Mammary epithelial cell (primary cell): ENCODE results near the gene PLEKHJ1.

Experiments used
- EZH2 ChIP-seq: IDR thresholded peaks from 2 replicates; pipeline ENCODE4 v1.6.1; 2012; ENCODE audit warnings: low read length, inconsistent platforms, borderline replicate concordance
- TF ChIP-seq, protein P1 (sequence below), 2 donors: IDR thresholded peaks in 1 of 2; conservative IDR thresholded peaks in 1 of 2; 2 replicates each; pipeline ENCODE4 v1.5.1; 2011 to 2012; ENCODE audit warnings: inconsistent platforms in 2 of 2, low read length in 2 of 2, mild to moderate bottlenecking in 2 of 2, control low read depth in 1 of 2, low read depth in 1 of 2; ENCODE audit not compliant: insufficient read depth in 1 of 2; ENCODE audit errors: extremely low read depth in 1 of 2

GRCh38 chr19:2244125-2244411, 7.9 kb upstream of the PLEKHJ1 start:
- TF ChIP-seq, protein P1, sequence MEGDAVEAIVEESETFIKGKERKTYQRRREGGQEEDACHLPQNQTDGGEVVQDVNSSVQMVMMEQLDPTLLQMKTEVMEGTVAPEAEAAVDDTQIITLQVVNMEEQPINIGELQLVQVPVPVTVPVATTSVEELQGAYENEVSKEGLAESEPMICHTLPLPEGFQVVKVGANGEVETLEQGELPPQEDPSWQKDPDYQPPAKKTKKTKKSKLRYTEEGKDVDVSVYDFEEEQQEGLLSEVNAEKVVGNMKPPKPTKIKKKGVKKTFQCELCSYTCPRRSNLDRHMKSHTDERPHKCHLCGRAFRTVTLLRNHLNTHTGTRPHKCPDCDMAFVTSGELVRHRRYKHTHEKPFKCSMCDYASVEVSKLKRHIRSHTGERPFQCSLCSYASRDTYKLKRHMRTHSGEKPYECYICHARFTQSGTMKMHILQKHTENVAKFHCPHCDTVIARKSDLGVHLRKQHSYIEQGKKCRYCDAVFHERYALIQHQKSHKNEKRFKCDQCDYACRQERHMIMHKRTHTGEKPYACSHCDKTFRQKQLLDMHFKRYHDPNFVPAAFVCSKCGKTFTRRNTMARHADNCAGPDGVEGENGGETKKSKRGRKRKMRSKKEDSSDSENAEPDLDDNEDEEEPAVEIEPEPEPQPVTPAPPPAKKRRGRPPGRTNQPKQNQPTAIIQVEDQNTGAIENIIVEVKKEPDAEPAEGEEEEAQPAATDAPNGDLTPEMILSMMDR (conservative IDR thresholded peaks at IDR 0.05 in 1 of 2, IDR thresholded peaks at IDR 0.05 in 1 of 2; ENCODE audit: extremely low read depth in 1 of 2, insufficient read depth in 1 of 2, low read depth in 1 of 2, low read length in 2 of 2) = no peak
- TF ChIP-seq EZH2 = no peak
